Neural cell (in vitro differentiated cells): ENCODE measurements around the gene TAF1C.

Source experiments
- EP300 ChIP-seq: fragments of 450-650 bp; conservative IDR thresholded peaks from 2 replicates; pipeline ENCODE4 v1.6.1; 2014; ENCODE audit warnings: antibody characterized with exemption, mild to moderate bottlenecking, moderate library complexity; ENCODE audit not compliant: poor library complexity, severe bottlenecking
- EZH2 ChIP-seq: fragments of 200-600, 300-800 bp; shearing (Covaris generic), sonication (generic); IDR thresholded peaks from 2 replicates; pipeline ENCODE4 v1.6.1; 2014; ENCODE audit warnings: antibody characterized with exemption, low read length, borderline replicate concordance, mild to moderate bottlenecking; ENCODE audit not compliant: insufficient read depth, poor library complexity, severe bottlenecking
- POLR2AphosphoS5 ChIP-seq: IDR thresholded peaks from 2 replicates; pipeline ENCODE4 v1.6.1; 2012
- RAD21 ChIP-seq: fragments of 450-650 bp; conservative IDR thresholded peaks from 2 replicates; pipeline ENCODE4 v1.6.1; 2014; ENCODE audit warnings: antibody characterized with exemption, mild to moderate bottlenecking, moderate library complexity
- REST ChIP-seq: IDR thresholded peaks from 2 replicates; pipeline ENCODE4 v1.6.1; 2012; ENCODE audit warnings: borderline replicate concordance
- SMC3 ChIP-seq: fragments of 450-650 bp; conservative IDR thresholded peaks from 2 replicates; pipeline ENCODE4 v1.6.1; 2014; ENCODE audit warnings: antibody characterized with exemption, mild to moderate bottlenecking, moderate library complexity; ENCODE audit not compliant: poor library complexity
- TAF1 ChIP-seq: IDR thresholded peaks from 2 replicates; pipeline ENCODE4 v1.6.1; 2012; ENCODE audit warnings: low read depth
- TF ChIP-seq, protein P1 (sequence below): fragments of 450-650 bp; IDR thresholded peaks from 2 replicates; pipeline ENCODE4 v1.5.1; 2014; ENCODE audit warnings: antibody characterized with exemption, mild to moderate bottlenecking, moderate library complexity; ENCODE audit not compliant: poor library complexity, severe bottlenecking

DNA sequence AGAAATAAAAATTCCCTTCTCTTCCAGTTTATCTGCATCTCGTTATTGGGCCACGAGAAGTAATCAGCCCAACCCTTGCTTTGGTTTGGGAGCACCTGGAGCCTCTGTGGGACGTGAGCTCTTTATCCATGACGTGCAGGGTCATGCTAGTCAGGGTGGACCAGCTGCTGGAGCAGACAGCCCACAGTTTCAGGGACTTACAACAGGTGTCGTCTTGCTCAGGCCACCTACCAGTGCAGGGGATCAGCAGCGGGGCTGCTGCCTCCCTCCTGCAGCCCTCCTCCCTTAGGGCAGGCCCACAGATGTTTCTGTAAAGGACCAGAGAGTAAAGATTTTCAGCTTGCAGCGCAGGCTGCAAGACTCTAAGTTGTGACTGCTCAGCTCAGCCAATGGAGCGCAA lies 21.0 kb upstream of the TAF1C start:
- TF ChIP-seq, protein P1, sequence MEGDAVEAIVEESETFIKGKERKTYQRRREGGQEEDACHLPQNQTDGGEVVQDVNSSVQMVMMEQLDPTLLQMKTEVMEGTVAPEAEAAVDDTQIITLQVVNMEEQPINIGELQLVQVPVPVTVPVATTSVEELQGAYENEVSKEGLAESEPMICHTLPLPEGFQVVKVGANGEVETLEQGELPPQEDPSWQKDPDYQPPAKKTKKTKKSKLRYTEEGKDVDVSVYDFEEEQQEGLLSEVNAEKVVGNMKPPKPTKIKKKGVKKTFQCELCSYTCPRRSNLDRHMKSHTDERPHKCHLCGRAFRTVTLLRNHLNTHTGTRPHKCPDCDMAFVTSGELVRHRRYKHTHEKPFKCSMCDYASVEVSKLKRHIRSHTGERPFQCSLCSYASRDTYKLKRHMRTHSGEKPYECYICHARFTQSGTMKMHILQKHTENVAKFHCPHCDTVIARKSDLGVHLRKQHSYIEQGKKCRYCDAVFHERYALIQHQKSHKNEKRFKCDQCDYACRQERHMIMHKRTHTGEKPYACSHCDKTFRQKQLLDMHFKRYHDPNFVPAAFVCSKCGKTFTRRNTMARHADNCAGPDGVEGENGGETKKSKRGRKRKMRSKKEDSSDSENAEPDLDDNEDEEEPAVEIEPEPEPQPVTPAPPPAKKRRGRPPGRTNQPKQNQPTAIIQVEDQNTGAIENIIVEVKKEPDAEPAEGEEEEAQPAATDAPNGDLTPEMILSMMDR, result no peak
- TF ChIP-seq EP300 (no peak), SMC3 (no peak), RAD21 (no peak), REST (no peak), POLR2AphosphoS5 (no peak), EZH2 (no peak), TAF1 (no peak)
